GM06990 (cell line): ENCODE data around the gene FAM83D.
A peak's percentile ranks its signal among the peaks of the same experiment; 100 is the strongest.

Experiments used
- DNase-seq: peaks from one replicate; pipeline ENCODE4 v3.0.0-alpha.2; 2011; ENCODE audit not compliant: insufficient read length; ENCODE audit errors: extremely low read depth
- H3K27me3 ChIP-seq: replicated peaks from 2 replicates; pipeline ENCODE4 v1.6.0; 2011; ENCODE audit warnings: low read length; ENCODE audit not compliant: control insufficient read depth, insufficient read depth
- H3K36me3 ChIP-seq: 2 replicates; pipeline ENCODE4 v1.5.1; 2011; ENCODE audit warnings: low read length; ENCODE audit not compliant: control insufficient read depth, insufficient read depth
- H3K4me3 ChIP-seq: replicated peaks from 2 replicates; pipeline ENCODE4 v1.5.1; 2011; ENCODE audit warnings: low read depth, mild to moderate bottlenecking, control low read depth, low read length
- TF ChIP-seq, protein P1 (sequence below): IDR thresholded peaks from 2 replicates; pipeline ENCODE4 v1.5.1; 2011; ENCODE audit warnings: low read length, control low read depth, mild to moderate bottlenecking, inconsistent platforms; ENCODE audit not compliant: insufficient read depth, poor library complexity, severe bottlenecking

Gene FAM83D, protein sequence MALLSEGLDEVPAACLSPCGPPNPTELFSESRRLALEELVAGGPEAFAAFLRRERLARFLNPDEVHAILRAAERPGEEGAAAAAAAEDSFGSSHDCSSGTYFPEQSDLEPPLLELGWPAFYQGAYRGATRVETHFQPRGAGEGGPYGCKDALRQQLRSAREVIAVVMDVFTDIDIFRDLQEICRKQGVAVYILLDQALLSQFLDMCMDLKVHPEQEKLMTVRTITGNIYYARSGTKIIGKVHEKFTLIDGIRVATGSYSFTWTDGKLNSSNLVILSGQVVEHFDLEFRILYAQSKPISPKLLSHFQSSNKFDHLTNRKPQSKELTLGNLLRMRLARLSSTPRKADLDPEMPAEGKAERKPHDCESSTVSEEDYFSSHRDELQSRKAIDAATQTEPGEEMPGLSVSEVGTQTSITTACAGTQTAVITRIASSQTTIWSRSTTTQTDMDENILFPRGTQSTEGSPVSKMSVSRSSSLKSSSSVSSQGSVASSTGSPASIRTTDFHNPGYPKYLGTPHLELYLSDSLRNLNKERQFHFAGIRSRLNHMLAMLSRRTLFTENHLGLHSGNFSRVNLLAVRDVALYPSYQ

DNA sequence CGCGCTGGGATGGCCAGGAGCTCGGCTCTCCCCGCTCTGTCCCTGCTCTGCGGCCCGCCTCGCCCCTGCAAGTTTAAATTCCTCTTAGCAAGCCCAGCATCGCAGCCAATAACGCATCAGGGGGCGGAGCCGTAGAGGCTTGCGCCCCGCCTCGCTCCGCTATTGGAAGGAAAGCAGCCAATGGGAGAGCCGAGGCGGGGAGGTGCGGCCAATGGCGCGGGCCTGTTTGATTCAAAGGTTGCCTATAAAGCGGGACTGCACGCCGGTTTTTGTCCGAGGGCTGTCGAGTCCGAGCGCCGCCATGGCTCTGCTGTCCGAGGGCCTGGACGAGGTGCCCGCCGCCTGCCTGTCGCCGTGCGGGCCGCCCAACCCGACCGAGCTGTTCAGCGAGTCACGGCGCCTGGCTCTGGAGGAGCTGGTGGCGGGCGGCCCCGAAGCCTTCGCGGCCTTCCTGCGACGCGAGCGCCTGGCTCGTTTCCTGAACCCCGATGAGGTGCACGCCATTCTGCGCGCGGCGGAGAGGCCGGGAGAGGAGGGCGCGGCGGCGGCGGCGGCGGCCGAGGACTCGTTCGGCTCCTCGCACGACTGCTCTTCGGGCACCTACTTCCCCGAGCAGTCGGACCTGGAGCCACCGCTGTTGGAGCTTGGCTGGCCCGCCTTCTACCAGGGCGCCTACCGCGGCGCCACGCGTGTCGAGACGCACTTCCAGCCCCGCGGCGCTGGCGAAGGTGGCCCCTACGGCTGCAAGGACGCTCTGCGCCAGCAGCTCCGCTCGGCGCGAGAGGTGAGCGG lies at the start of gene FAM83D:
Gene FAM83D, plus strand, starts transcription at position 276 of the 792 bp plus-strand sequence. Its CDS starts 26 bp downstream, at position 302.
- peak within 1 kb of the TSS; percentile 94 for H3K4me3 ChIP-seq
- H3K27me3 ChIP-seq = no peaks in the 10 kb centered on the region
- DNase-seq = peak; percentile 98
- H3K36me3 ChIP-seq = no peaks in the 10 kb centered on the region; the same call in 1 of the 2 replicates
- TF ChIP-seq, protein P1, sequence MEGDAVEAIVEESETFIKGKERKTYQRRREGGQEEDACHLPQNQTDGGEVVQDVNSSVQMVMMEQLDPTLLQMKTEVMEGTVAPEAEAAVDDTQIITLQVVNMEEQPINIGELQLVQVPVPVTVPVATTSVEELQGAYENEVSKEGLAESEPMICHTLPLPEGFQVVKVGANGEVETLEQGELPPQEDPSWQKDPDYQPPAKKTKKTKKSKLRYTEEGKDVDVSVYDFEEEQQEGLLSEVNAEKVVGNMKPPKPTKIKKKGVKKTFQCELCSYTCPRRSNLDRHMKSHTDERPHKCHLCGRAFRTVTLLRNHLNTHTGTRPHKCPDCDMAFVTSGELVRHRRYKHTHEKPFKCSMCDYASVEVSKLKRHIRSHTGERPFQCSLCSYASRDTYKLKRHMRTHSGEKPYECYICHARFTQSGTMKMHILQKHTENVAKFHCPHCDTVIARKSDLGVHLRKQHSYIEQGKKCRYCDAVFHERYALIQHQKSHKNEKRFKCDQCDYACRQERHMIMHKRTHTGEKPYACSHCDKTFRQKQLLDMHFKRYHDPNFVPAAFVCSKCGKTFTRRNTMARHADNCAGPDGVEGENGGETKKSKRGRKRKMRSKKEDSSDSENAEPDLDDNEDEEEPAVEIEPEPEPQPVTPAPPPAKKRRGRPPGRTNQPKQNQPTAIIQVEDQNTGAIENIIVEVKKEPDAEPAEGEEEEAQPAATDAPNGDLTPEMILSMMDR = no peak

DNA sequence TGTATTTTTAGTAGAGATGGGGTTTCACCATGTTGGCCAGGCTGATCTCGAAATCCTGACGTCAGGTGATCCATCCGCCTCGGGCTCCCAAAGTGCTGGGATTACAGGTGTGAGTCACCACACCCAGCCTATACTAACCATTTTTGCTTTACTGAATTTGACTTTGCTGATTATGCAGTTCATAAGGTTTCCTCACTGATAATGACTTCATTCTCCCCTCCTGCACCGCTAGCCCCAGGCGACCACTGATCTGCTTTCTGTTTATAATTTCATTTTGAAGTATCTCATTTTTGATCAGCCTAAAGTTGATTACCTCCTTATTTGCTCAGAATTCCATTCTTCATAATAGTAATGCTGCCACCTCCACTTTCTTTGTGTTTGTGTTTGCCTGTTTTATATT lies 48.7 kb upstream of the FAM83D start:
- no peaks in the 10 kb centered on the region for H3K27me3 ChIP-seq
- H3K4me3 ChIP-seq = no peak overlapping the region
- H3K36me3 ChIP-seq = peaks cover 3% of the 10 kb centered on the region; the same call in 1 of the 2 replicates
- DNase-seq = no peak
- TF ChIP-seq, protein P1 = no peak

DNA sequence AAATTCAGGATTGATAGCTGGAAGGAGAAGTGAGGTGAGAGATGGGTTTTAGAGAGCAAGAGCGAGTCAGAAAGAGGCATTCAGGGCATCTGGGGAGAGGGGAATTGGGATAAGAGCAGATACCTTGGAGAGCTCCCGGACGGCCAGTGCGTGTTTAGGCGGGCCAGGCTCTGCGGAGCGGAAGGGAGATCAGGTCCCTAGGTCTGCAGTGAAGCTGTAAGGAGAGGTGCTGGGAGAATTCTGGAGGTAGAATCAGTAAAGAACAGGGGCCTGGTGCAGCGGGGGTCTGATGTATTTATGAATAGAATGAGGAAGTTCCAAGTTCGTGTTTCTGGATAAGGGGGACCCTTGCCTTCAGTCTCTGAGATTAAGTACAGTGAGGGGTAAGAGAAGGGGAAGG lies 47.4 kb upstream of the FAM83D start:
- H3K4me3 ChIP-seq = no peak overlapping the region
- peaks cover 11% of the 10 kb centered on the region for H3K36me3 ChIP-seq
- DNase-seq = no peak
- TF ChIP-seq, protein P1 = no peak
- no peaks in the 10 kb centered on the region for H3K27me3 ChIP-seq

DNA sequence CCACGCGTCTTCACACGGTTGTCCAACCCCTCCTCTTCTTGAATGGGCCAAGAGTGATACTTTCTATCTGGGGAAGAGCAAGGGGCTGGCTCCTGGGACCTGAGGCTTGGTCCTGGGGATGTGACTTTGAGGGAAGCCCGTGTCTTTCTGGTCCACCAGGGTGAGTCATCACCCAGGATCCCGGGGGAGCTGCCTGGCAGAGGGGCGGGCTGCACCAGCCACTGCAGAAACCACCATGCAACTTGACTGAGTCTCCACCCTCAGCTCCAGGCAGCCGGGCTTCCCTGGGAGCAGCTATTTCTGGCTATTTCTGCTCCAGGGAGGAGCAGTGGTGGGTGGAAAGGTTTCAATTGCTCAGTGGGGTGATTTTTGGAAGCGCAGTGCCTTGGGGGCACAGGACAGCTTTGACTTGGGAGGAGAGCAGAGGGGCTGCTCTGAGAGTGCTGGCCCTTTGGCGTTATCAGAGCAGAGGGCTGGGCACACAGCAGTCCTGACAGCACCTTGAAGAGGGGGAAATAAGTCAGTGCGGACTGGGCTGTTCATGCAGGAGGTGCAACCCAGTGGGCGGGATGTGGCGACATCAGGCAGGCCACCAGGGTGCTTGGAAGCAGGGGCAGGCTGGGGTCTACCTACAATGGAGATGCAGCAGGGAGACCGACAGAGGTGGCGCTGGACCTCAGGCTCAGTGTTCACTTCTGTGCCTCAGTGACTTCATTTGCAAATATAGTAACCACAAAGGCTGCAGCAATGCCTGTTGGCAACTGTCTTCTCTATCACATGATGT lies 45.1 kb upstream of the FAM83D start:
- TF ChIP-seq, protein P1 = peak; percentile 23
- H3K4me3 ChIP-seq = no peak overlapping the region
- DNase-seq = no peak
- H3K27me3 ChIP-seq = no peaks in the 10 kb centered on the region
- H3K36me3 ChIP-seq = peaks cover 17% of the 10 kb centered on the region

DNA sequence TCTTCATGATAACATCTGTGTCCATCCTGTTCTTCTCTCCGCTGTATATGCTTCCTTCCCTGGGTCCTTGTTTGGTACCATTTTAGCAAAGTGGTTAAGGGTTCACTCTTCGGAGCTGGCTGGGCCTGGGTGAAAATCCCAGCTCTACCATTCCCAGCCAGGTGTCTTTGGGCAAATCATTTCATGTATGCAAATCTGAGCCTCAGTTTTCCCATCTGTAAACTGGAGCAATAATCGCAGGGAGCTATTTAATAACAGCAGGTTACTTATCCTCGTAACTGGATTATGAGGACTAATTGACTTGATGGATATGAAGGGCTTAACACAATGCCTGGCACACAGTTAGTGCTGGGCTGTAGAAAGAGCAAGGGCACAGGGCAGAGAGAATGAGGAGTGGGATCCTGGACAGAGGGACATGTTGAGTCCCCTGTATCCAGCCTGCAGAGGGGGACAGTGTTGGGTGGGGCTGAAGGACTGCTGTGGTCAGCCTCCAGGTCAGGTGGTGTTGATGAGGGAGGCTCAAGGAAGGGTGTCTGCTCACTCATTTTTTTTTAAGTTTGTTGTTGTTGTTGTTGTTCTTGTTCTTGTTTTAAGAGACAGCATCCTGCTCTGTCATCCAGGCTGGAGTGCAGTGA lies 44.3 kb upstream of the FAM83D start:
- no peaks in the 10 kb centered on the region for H3K27me3 ChIP-seq
- H3K36me3 ChIP-seq = peaks cover 17% of the 10 kb centered on the region
- no peak overlapping the region for H3K4me3 ChIP-seq
- DNase-seq = no peak
- TF ChIP-seq, protein P1 = no peak
